ENCODE measurements around the gene AQR. TPM values are rescaled to one million over a fixed set of nuclear protein-coding genes. Genes with fewer than 3 reads are reported as not detected.

AQR gene
- total and polyA plus RNA-seq, 2 of the 8 experiments (the other 6 are each of a cell fraction or from before 2014, with no cell fraction given) = 34.5 to 57.6 TPM

DNA sequence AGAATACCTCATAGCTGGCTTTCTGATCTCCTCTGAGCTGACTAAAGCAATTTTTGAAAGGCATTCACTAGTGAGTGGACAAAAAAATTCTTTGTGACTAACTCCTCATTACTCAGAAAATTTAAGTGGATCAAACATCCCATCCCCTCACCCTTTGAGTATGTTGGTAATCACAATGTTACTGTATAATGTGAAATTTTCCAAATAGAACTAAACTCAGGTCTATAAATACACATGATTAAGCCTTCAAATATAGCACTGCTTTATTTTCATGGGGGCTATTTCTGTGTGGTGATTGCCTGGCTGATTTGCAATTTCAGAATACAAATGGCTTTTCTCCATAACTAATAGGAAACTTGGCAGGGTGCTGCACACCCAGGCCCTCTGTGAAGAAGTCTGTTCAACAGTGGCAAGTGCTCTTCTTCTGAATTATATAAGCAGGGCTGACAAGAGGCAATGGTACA, 128.2 kb downstream of the AQR start (continued):
- TF ChIP-seq, protein P1, sequence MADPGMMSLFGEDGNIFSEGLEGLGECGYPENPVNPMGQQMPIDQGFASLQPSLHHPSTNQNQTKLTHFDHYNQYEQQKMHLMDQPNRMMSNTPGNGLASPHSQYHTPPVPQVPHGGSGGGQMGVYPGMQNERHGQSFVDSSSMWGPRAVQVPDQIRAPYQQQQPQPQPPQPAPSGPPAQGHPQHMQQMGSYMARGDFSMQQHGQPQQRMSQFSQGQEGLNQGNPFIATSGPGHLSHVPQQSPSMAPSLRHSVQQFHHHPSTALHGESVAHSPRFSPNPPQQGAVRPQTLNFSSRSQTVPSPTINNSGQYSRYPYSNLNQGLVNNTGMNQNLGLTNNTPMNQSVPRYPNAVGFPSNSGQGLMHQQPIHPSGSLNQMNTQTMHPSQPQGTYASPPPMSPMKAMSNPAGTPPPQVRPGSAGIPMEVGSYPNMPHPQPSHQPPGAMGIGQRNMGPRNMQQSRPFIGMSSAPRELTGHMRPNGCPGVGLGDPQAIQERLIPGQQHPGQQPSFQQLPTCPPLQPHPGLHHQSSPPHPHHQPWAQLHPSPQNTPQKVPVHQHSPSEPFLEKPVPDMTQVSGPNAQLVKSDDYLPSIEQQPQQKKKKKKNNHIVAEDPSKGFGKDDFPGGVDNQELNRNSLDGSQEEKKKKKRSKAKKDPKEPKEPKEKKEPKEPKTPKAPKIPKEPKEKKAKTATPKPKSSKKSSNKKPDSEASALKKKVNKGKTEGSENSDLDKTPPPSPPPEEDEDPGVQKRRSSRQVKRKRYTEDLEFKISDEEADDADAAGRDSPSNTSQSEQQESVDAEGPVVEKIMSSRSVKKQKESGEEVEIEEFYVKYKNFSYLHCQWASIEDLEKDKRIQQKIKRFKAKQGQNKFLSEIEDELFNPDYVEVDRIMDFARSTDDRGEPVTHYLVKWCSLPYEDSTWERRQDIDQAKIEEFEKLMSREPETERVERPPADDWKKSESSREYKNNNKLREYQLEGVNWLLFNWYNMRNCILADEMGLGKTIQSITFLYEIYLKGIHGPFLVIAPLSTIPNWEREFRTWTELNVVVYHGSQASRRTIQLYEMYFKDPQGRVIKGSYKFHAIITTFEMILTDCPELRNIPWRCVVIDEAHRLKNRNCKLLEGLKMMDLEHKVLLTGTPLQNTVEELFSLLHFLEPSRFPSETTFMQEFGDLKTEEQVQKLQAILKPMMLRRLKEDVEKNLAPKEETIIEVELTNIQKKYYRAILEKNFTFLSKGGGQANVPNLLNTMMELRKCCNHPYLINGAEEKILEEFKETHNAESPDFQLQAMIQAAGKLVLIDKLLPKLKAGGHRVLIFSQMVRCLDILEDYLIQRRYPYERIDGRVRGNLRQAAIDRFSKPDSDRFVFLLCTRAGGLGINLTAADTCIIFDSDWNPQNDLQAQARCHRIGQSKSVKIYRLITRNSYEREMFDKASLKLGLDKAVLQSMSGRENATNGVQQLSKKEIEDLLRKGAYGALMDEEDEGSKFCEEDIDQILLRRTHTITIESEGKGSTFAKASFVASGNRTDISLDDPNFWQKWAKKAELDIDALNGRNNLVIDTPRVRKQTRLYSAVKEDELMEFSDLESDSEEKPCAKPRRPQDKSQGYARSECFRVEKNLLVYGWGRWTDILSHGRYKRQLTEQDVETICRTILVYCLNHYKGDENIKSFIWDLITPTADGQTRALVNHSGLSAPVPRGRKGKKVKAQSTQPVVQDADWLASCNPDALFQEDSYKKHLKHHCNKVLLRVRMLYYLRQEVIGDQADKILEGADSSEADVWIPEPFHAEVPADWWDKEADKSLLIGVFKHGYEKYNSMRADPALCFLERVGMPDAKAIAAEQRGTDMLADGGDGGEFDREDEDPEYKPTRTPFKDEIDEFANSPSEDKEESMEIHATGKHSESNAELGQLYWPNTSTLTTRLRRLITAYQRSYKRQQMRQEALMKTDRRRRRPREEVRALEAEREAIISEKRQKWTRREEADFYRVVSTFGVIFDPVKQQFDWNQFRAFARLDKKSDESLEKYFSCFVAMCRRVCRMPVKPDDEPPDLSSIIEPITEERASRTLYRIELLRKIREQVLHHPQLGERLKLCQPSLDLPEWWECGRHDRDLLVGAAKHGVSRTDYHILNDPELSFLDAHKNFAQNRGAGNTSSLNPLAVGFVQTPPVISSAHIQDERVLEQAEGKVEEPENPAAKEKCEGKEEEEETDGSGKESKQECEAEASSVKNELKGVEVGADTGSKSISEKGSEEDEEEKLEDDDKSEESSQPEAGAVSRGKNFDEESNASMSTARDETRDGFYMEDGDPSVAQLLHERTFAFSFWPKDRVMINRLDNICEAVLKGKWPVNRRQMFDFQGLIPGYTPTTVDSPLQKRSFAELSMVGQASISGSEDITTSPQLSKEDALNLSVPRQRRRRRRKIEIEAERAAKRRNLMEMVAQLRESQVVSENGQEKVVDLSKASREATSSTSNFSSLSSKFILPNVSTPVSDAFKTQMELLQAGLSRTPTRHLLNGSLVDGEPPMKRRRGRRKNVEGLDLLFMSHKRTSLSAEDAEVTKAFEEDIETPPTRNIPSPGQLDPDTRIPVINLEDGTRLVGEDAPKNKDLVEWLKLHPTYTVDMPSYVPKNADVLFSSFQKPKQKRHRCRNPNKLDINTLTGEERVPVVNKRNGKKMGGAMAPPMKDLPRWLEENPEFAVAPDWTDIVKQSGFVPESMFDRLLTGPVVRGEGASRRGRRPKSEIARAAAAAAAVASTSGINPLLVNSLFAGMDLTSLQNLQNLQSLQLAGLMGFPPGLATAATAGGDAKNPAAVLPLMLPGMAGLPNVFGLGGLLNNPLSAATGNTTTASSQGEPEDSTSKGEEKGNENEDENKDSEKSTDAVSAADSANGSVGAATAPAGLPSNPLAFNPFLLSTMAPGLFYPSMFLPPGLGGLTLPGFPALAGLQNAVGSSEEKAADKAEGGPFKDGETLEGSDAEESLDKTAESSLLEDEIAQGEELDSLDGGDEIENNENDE (IDR thresholded peaks at IDR 0.05; ENCODE audit: insufficient replicate concordance, low read length) = no peak
- TF ChIP-seq POLR2A (IDR thresholded peaks at IDR 0.05; ENCODE audit: control extremely low read depth in 1 of 2, low read depth in 2 of 2, low read length in 2 of 2) = no peak
- TF ChIP-seq, protein P2, sequence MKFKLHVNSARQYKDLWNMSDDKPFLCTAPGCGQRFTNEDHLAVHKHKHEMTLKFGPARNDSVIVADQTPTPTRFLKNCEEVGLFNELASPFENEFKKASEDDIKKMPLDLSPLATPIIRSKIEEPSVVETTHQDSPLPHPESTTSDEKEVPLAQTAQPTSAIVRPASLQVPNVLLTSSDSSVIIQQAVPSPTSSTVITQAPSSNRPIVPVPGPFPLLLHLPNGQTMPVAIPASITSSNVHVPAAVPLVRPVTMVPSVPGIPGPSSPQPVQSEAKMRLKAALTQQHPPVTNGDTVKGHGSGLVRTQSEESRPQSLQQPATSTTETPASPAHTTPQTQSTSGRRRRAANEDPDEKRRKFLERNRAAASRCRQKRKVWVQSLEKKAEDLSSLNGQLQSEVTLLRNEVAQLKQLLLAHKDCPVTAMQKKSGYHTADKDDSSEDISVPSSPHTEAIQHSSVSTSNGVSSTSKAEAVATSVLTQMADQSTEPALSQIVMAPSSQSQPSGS (IDR thresholded peaks at IDR 0.05; ENCODE audit: low read length) = no peak
- no peak for TF ChIP-seq BACH1 (IDR thresholded peaks at IDR 0.05; ENCODE audit: low read length)
- TF ChIP-seq SRF (IDR thresholded peaks at IDR 0.05; ENCODE audit: low read depth, low read length) = no peak
- no peak for TF ChIP-seq SAP30 (IDR thresholded peaks at IDR 0.05; ENCODE audit: insufficient read depth, insufficient replicate concordance, low read length)
